Activated CD4-positive, alpha-beta T cell treated with anti-CD3 and anti-CD28 coated beads, Interleukin-2, Interleukin-4, amounts not matched to agents 100 ng/mL and 50 ng/mL, durations not matched to agents 16 hours and 8 hours (primary cell): Measurements from ENCODE around the gene ANKRD44.

Source experiments
- DNase-seq: peaks from one replicate; pipeline ENCODE4 v3.0.0-alpha.2; 2020; ENCODE audit warnings: low spot score

Gene ANKRD44

DNA sequence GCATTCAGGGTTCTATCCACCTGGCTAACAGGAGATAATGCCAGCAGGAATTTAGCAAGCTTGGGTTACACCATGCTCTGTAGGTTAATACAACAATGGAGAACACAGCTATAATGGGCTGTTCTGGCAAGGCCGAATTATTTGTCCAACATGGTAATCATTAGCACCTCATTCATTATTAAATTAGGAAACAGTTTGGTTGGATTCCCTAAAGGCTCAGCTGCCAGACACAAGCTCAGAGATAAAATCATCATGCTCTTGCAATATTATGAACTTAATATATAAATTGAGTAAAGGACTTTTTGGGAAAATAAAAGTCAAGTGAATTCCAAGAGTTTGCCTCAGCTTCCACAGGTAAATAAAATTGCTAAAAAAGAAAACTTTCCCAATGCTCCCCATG lies 166.4 kb downstream of the ANKRD44 start:
- no peak for DNase-seq

DNA sequence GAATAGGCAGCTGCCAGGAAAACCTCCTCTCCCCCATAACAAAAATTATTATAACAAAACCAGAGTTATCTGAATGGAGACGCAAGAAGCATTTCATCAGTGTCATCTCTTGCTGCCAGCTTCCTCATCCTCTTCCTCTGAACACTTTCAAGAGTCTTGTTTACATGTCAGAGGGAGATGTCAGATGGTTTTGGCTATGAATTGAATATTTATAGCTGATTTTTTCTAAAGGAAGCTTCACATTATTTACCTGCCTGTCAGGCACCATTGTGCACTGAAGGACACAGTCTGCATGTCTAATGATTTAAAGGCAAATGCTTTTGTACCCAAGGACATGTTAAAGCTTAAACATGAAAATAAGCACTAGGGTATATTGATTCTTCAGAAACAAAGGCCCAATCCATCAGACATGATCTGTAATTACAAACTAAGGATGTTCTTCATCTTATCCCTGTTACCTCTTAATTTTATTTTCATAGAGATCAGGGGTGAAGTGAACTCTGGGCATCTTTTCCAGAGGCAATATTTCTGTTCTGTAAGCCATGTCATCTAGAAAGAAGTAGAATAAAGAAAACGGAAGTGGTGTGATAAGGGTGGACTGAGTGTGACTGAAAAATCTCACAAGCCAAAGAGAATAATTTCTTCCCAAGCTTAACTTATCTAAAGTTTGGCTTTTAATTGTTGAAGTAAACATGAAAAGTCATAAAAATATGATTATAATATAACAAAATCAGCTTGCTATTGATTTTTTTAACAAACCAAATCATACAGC lies 168.7 kb downstream of the ANKRD44 start:
- no peak for DNase-seq

DNA sequence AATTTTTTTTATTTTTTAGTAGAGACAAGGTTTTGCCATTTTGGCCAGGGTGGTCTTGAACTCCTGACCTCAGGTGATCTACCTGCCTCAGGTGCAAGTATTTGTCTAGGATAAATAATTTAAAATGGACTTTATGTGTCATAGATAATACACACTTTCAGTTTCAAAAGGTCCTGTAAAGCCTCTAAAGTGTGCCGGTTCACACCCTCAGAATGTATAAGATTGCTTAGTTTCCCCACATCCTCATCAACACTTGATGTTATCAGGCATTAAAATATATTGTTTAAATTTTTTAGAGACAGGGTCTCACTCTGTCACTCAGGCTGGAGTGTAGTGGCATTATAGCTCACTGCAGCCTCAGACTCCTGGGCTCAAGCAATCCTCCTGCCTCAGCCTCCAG lies 170.5 kb downstream of the ANKRD44 start:
- DNase-seq, result no peak

DNA sequence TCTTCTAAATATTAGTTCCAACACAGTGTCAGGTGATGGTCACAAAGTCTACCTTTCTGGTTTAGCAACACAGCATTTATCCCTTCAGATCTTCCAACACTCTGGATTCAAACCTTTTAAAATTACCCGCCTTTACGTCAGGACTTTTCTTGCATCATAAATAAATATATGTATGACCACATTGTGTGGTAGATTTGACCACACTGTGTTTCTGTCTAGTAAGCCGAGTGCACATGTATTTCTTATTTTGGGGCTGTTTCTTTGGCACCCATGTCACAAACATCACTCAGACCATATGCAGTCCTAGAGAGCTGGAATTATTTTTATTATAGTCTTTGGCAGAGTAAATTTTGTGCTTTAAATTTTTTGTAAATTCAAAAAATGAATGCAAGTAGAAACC lies 172.1 kb downstream of the ANKRD44 start:
- DNase-seq, result no peak

DNA sequence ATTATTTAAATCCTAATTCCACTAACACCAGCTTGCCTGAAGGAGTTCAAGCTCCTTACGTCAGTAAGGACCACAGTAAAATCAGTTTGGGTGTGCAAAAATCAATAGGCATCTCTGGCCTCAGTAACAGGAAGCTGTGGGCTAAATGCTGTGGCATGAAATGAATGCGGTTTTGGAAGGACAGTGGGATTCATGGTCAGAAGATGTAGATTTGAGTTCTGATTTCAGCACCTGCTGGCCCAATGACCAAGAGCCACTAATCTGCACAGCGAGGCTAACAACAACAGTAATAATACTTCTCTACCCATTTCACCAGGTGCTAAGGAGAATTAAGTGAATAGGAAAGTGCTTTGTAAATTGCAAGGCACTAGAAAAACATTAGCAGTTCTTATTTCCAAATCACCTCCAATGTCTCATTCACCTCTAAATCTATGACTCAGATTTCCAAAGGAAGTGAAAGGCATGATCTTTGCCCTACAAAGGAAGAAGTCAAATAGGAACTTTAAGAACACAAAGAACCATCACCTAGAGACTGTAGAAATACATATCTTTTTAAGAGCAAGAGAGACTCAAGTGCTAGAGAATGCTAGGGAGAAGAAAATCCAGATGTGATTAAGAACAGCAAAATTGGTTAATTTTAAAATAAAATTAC lies 172.6 kb downstream of the ANKRD44 start:
- DNase-seq, result no peak

DNA sequence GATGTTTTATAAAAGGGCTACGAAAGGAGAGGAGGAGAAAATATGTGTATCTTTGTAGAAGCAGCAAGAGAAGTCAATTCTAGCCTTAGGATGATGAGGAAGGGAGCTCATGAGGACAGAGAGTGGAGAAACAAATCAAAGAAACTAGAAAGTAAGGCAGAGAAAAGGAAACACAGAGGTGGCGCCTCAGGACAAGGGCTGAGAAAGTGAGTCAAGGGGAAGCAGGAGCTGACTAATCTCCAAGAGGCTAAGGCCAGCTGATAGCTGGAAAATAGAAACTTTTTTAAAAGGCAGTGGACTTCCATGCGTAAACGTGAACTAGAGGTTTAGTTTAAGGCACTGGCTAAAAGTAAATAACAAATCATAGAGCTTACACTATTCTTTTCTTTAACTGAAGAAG lies 173.3 kb downstream of the ANKRD44 start:
- no peak for DNase-seq

DNA sequence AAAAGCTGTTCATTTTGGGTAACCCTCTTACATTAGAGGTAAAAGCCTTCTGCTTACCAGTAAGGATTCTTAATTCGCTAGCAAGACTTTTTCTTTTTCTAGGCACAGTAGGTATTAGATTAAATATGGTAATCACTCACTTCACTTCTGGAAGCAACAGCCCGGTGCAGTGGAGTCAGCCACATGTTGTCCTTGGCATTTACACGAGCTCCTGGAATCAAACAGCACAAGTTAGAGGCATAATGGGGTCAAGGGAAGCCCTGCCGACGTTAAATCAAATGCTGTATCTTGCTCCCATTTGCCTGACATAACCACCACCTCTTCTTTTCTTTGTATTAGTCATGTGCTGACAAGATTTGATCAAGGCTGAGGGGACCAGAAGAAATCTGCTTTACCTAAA lies 174.1 kb downstream of the ANKRD44 start:
- no peak for DNase-seq

DNA sequence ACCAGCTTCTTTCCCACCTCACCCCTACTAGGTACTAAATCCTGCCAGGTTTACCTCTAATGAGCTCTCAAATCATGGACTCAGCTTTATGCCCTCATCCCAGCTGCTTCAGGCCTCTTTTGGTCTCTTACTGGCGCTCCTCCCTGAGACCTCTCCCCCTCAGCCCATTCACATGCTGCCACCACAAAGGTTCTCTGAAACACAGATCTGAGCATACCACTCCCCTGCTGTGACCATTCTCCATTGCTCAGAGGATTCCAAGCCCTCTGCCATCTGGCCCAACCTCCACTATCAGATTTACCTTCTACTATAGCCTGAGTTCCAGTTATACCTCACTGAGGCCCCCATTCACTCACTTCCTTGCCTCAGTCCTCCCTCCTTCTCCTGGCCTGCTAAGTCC lies 174.8 kb downstream of the ANKRD44 start:
- no peak for DNase-seq

DNA sequence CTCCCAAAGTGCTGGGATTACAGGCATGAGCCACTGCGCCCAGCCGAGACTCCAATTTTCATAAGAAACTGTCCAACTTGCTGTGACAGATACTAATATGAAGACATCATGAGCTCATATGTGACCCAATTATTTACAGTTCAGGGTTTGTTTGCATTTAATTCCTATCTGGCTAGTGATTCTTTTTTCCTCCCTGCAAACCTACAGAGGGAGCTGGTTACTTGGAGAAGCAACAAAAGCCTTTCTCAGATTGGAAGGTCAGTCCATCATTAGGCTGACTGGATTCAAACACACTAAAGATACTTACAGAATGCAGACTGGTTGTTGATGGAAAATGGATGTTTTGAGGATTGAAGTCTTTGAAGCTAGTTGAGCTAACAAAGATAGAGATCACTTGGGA lies 176.4 kb downstream of the ANKRD44 start:
- DNase-seq, result no peak

DNA sequence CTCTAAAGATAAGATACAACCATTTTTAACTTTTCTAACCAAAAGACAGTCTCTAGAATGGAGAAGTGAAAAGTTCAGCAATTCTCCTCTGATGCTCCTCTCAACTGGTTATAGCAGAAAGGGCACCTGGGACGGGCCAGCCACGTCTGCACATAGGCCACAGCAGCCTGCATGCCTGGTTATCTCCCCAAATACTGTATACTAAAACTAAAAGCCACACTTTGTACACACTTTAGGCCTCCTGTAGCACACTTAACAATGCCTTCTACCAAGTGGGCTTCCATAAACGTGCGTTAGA lies 179.1 kb downstream of the ANKRD44 start:
- DNase-seq, result no peak

DNA sequence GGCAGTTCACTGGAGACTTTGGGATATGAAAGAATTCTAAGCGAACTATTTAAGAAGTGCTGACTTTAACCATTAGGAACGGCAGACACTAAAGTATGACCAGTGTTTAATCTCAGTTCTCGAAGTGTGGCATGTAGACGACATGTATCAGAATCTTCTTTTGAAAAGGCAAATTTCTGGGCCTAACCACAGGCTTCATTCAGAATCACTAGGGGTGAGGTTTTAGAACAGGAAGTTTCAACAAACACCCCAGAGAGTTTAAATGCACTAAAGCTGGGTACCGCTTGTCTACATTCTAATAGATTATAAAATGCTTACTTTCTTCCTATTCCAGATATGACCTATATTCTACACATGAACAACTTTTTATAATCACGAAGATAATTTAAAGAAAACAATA lies 180.3 kb downstream of the ANKRD44 start:
- DNase-seq, result peak; percentile 49

DNA sequence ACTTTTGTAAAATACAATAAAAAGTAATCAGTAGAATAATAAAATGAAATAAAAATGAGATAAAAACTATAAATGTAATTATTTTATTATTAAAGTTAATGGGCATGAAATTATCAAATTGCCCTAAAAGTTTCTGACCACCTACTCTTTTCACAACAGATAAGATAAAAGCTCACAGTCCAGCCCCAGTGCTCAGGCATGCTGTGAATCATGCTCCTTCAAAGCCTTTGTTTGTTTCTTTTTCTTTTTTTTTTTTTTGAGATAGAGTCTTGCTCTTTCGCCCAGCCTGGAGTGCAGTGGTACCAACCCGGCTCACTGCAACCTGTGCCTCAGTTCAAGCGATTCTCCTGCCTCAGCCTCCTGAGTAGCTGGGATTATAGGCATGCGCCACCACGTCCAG lies 181.7 kb downstream of the ANKRD44 start:
- DNase-seq, result no peak

DNA sequence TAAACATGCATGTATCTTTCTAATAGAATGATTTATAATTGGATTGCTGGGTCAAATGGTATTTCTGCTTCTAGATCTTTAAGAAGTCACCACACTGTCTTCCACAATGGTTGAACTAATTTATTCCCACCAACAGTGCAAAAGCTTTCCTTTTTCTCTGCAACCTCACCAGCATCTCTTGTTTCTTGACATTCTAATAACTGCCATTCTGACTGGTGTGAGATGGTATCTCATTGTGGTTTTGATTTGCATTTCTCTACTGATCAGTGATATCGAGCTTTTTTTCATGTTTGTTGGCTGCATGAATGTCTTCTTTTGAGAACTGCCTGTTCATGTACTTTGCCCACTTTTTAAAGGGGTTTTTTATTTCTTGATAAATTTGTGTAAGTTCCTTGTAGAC lies 182.5 kb downstream of the ANKRD44 start:
- peak; percentile 52 for DNase-seq

DNA sequence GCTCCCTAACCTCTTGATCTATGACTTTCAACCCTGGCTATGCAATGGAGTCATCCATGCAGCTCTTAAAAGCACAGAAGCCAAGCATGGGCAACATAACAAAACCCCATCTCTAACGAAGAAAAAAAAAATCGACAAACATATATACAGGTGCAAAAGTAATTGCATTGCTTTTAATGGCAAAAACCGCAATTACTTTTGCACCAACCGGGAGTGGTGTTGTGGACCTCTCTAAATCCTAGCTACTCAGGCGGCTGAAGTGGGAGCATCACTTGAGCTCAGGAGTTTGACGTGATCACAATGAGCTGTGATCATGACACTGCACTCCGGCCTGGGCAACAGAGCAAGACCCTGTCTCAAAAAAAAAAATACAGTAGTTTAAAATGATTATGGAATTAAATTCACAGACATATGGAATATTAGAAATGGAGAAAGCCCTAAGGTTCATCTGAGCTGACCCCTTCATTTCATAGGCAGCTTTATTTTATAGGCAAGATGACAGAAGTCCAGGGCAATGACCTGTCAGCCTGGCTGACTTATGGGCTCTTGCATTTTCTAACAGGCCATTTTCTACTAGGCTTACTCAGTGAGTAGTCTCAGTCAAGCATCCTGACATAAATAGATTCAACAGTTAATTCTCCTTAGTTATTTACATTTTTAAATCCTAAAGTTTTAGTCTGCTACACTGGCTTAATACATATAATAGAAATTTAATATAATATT lies 183.8 kb downstream of the ANKRD44 start:
- no peak for DNase-seq

DNA sequence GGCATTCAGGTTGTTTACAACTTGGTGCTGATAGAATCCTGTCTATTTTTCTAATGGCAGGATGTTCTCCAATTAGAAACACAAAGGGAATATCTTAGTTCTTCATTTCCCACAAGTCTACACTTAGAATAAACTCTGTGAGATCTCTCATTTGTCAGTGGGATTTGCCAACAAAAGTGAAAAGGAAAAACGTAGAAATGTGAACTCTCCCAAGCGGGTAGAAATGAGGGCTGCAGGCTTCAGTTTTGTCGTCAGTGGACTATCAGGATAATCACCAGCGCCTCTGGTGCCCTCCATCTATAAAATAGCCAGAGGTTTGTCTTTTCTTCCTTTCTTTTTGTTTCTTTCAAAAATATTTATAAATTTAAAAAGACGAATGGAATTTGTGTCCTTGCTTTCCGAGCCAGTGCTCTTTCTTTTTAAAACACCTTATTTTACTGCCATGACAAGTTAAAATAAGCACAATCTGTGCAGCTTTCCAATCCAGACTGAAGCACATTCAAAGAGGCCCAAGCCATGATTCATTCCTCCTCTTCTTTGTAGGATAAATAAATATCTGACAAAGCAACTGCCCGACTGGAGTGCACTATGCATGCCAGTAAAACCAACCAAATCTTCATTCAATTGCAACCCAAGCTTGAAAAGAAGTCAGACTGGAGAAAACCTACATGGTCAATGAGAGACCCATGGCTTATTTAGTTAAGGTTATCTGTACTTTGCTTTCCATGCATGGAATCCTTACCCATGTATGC lies 185.8 kb downstream of the ANKRD44 start:
- DNase-seq, result no peak

DNA sequence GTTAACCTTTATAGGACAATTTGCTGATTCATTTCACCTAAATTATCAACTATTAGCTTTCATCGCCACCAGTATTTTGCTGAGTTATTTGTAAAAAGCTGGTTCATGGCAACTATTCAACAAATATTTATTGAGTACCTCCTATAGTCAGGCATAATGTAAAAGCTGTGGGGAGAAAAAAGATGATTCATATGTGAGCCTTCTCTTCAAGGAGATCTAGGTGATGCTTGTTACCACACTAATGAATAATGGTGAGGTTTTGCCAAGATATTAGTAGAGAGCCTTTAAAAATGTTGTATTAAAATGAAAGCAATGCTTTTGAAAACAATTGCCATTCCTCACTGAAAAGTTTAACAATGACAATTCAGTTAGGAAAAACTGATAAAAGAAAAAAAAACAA lies 187.8 kb downstream of the ANKRD44 start:
- no peak for DNase-seq

DNA sequence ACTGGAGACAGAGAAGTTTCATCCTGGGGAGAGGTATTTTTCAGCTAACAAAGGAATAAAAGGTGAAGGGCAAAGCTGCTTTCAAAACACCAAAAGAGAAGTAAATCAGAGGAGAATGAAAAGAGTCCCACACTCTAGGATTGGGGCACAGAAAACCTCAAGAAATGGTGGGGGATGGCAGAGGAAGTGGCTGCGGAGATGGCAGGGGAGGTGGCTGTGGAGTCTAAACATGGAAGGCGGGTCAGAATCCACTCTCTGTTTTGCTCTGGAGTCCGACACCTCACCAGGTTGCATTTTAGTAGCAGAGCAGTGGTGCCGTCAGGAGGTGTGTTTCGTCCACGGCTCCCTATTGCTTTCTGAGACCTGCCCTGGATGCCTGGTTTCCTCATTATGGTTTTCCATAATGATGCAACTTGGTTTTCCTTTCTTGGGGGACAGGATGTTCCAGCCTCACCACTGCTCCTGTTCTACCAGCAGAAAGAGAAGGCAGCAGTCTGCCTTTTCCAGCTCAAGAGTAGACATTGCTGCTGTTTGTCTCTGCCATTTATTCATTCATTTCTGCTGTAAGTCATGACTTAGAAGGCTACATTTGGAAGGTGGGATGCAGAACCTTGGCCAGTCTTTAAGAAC lies 188.7 kb downstream of the ANKRD44 start:
- no peak for DNase-seq

DNA sequence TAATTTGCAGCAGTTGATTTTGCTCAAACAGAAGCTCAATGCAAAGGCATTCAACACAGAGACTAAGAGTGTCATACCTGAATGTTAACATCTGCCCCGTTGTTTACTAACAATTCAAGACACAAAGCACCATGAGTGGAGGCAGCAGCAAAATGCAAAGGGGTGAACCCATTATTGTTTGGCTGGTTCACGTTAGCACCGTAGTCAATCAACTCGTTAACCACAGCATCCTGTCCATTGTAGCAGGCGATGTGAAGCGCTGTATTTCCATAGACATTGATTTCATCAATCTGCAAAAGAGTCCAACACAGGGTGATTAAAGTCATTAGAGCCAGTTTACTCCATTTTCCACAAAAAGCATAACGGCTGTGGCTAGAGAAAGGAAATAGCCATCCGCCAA lies 189.3 kb downstream of the ANKRD44 start:
- no peak for DNase-seq

DNA sequence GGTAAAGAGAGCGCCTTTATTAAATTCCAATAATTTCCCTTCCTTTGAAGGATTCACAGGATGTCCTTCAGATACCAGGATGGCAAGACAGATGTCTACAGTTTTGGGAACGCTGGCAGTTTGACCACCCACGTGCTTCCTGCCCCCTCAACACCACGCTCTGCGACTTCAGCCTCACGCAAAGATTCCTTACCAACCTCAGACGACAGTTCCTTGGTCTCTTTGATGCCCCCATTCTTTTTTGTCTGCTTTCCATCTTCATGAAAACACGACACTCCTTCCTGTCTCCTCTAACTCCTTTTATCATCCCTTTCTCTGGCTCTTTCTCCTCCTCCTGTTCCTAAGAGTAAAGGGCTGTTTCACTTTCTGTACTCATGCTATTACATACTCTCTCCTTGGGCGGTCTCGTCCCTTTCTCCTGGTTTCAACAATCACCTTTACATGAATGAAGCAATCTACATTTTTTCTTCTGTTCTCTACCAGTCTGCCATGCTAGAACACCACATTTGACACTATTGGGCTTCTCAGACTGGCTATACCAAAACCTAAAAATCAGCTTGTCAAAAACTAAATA lies 194.2 kb downstream of the ANKRD44 start:
- no peak for DNase-seq

DNA sequence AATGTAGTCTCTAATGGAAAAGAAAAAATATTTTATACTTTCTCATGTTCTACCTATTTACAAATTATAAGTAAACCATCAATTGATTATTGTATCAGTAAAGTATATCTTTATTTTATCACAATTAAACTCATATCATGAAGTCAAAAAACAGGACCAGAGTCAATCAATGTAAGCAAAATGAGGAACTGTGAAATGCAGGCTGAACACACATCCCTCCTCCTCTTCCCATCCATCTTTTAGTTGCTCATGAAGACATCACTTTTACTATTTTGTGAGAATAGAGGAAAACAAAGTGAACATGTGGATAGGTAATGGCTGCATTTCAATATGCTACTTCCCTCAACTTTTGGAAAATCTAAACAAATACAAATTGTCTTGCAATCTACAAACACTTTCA lies 195.3 kb downstream of the ANKRD44 start:
- DNase-seq, result no peak

DNA sequence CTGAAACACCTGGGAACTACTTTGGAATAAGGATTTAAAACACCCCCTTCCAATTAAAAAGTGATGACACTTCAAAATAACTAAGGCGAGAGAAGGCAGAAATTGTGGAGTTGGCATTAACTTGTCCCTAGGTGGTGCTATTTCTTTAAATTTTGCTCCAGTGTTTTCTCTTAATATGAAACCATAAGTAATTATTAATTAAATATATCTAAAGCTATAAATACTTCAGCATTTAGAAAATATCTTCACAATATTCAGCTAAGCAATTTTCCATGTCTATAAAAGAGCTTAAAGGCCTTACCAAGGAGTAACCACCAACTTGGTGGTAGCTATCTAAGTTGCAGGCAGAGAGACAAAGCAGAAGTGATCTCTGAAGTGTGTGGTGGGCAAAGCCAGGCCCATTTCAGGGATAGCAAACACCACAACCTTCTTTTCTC lies 197.3 kb downstream of the ANKRD44 start:
- peak; percentile 25 for DNase-seq

DNA sequence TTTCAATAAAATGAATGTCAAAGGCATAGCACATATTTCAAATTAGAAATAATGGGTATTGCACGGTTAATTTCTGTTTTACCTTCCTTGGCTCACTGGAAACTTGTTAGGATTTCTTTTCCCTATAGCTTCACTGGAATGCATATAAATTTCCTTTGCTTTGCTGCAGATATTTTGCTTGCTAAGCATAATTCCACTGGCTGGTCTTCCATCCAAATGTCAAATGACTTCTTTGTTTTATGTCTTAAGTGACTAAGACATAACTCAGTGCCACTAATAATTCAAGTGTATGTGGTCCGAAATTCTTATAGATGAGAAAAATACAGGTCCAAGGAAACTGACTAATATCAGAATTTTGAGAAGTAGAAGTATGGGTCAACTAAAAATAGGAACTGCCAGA lies 201.3 kb downstream of the ANKRD44 start:
- no peak for DNase-seq
